ENCODE results near the gene ASTN1.
"Not testable (repeated sequence)": the region's sequence is repeated elsewhere in the genome, so short reads cannot be mapped to it uniquely, and the experiment has no call there.

Gene ASTN1

GRCh38 chr1:177103005-177103852, 61.3 kb downstream of the ASTN1 start:
- DNase-seq: no peak

GRCh38 chr1:177092001-177092400, 72.5 kb downstream of the ASTN1 start:
- DNase-seq: no peak

- DNase-seq: no peak
Measured at GRCh38 chr1:177091040-177091439, 73.5 kb downstream of the ASTN1 start.

- no peak for DNase-seq
Measured at GRCh38 chr1:177088966-177089365, 75.5 kb downstream of the ASTN1 start.

- no peak for DNase-seq
Measured at GRCh38 chr1:177082855-177083693, 81.4 kb downstream of the ASTN1 start.

GRCh38 chr1:177080564-177080963, 83.9 kb downstream of the ASTN1 start:
- no peak for DNase-seq

GRCh38 chr1:177077734-177078499, 86.6 kb downstream of the ASTN1 start:
- no peak for DNase-seq

GRCh38 chr1:177077006-177077405, 87.5 kb downstream of the ASTN1 start:
- DNase-seq: no peak

- not testable (repeated sequence) for DNase-seq
Measured at GRCh38 chr1:177074811-177075210, 89.7 kb downstream of the ASTN1 start.

- no peak for DNase-seq
Measured at GRCh38 chr1:177069490-177069889, 95.0 kb downstream of the ASTN1 start.

GRCh38 chr1:177067752-177068410, 96.6 kb downstream of the ASTN1 start:
- DNase-seq: no peak

- DNase-seq: no peak
Measured at GRCh38 chr1:177065430-177065829, 99.1 kb downstream of the ASTN1 start.

- DNase-seq: no peak
Measured at GRCh38 chr1:177063648-177064047, 100.9 kb downstream of the ASTN1 start.

- DNase-seq: no peak
Measured at GRCh38 chr1:177054542-177054941, 110.0 kb downstream of the ASTN1 start.

GRCh38 chr1:177053648-177054047, 110.9 kb downstream of the ASTN1 start:
- DNase-seq: no peak

- DNase-seq: no peak
Measured at GRCh38 chr1:177048314-177049069, 116.0 kb downstream of the ASTN1 start.

GRCh38 chr1:177045151-177045550, 119.4 kb downstream of the ASTN1 start:
- no peak for DNase-seq

GRCh38 chr1:177044390-177044789, 120.1 kb downstream of the ASTN1 start:
- DNase-seq: no peak

GRCh38 chr1:177043597-177043996, 120.9 kb downstream of the ASTN1 start:
- DNase-seq: no peak

GRCh38 chr1:177035586-177035985, 128.9 kb downstream of the ASTN1 start:
- no peak for DNase-seq

- no peak for DNase-seq
Measured at GRCh38 chr1:177033628-177034027, 130.9 kb downstream of the ASTN1 start.

GRCh38 chr1:177032434-177032833, 132.1 kb downstream of the ASTN1 start:
- DNase-seq: no peak
